ENCODE data around the gene DPP7.
"Not testable (repeated sequence)": the region's sequence is repeated elsewhere in the genome, so short reads cannot be mapped to it uniquely, and the experiment has no call there.

Gene DPP7

GRCh38 chr9:137065336-137065967, 49.1 kb downstream of the DPP7 start:
- H3K4me3 ChIP-seq (ENCODE audit: low read depth, low read length) = no peak overlapping the region
- no peak for TF ChIP-seq CTCF (IDR thresholded peaks at IDR 0.05; ENCODE audit: insufficient read depth, low read depth, low read length, missing control alignments)
- no peak for DNase-seq (ENCODE audit: low read depth)

- no peak overlapping the region for H3K4me3 ChIP-seq (ENCODE audit: low read depth, low read length)
- DNase-seq (ENCODE audit: low read depth) = no peak
- TF ChIP-seq CTCF (IDR thresholded peaks at IDR 0.05; ENCODE audit: insufficient read depth, low read depth, low read length, missing control alignments) = no peak
These were observed 49.7 kb downstream of the DPP7 start for GRCh38 chr9:137064880-137065164.

- peak; percentile 95 for TF ChIP-seq CTCF (IDR thresholded peaks at IDR 0.05; ENCODE audit: insufficient read depth, low read depth, low read length, missing control alignments)
- H3K4me3 ChIP-seq (ENCODE audit: low read depth, low read length) = no peak overlapping the region
- DNase-seq (ENCODE audit: low read depth) = peak; percentile 64
These were observed 50.3 kb downstream of the DPP7 start for GRCh38 chr9:137064027-137064879.

GRCh38 chr9:137063311-137064026, 51.1 kb downstream of the DPP7 start:
- H3K4me3 ChIP-seq (ENCODE audit: low read depth, low read length) = no peak overlapping the region
- DNase-seq (ENCODE audit: low read depth) = no peak
- TF ChIP-seq CTCF (IDR thresholded peaks at IDR 0.05; ENCODE audit: insufficient read depth, low read depth, low read length, missing control alignments) = no peak

- DNase-seq (ENCODE audit: low read depth); H3K4me3 ChIP-seq (ENCODE audit: low read depth, low read length): not testable (repeated sequence)
These were observed 51.7 kb downstream of the DPP7 start for GRCh38 chr9:137062798-137063197.

- no peak overlapping the region for H3K4me3 ChIP-seq (ENCODE audit: low read depth, low read length)
- DNase-seq (ENCODE audit: low read depth) = no peak
- no peak for TF ChIP-seq CTCF (IDR thresholded peaks at IDR 0.05; ENCODE audit: insufficient read depth, low read depth, low read length, missing control alignments)
These were observed 52.1 kb downstream of the DPP7 start for GRCh38 chr9:137062384-137062783.

Data from GM12865 (cell line).